Measurements from ENCODE around the gene NPW. TPM values are rescaled to one million over a fixed set of nuclear protein-coding genes. Genes with fewer than 3 reads are reported as not detected.

NPW gene
- total and polyA plus RNA-seq, 9 of the 15 experiments (the other 6 are each of a cell fraction or from before 2014, with no cell fraction given), result 0.14 to 4.0 (median 2.6) TPM; not detected in 4

GRCh38 chr16:1991948-1992703 lies 27.5 kb upstream of the NPW start (continued):
- no peak for TF ChIP-seq NR2C1 (IDR thresholded peaks at IDR 0.05)
- TF ChIP-seq NR2C1 (tag; IDR thresholded peaks at IDR 0.05), result no peak
- 0 out of 2 replicates have a peak, but pooled peaks have one; percentile 30 for TF ChIP-seq GATAD2A (IDR thresholded peaks at IDR 0.05)
- TF ChIP-seq ZNF311 (CRISPR knock-in tag; IDR thresholded peaks at IDR 0.05), result no peak
- TF ChIP-seq ZNF347 (CRISPR knock-in tag; IDR thresholded peaks at IDR 0.05; ENCODE audit: low read depth), result no peak
- peak; percentile 1 for TF ChIP-seq NEUROD1 (IDR thresholded peaks at IDR 0.05; ENCODE audit: borderline replicate concordance, low read depth, low read length, partially characterized antibody)
- no peak for TF ChIP-seq SMAD3 (CRISPR knock-in tag; conservative IDR thresholded peaks at IDR 0.05)
- TF ChIP-seq ZNF785 (CRISPR knock-in tag; IDR thresholded peaks at IDR 0.05), result no peak
- TF ChIP-seq TAF7 (tag; IDR thresholded peaks at IDR 0.05), result no peak
- TF ChIP-seq RERE (CRISPR knock-in tag; IDR thresholded peaks at IDR 0.05; ENCODE audit: borderline replicate concordance), result no peak
- no peak for TF ChIP-seq SPI1 (IDR thresholded peaks at IDR 0.05; ENCODE audit: borderline replicate concordance, low read depth, low read length)
- TF ChIP-seq ZBTB49 (CRISPR knock-in tag; IDR thresholded peaks at IDR 0.05; ENCODE audit: borderline replicate concordance), result no peak
- peak; percentile 37; the same call in 1 of the 2 replicates for TF ChIP-seq JUN (IDR thresholded peaks at IDR 0.05; ENCODE audit: borderline replicate concordance, low read depth, low read length)
- TF ChIP-seq JUN (CRISPR knock-in tag; IDR thresholded peaks at IDR 0.05; ENCODE audit: borderline replicate concordance), result peak; percentile 73; the same call in 1 of the 2 replicates
- no peak; the same call in 1 of the 2 replicates for TF ChIP-seq CREB1 (IDR thresholded peaks at IDR 0.05)
- TF ChIP-seq CREB1 (CRISPR knock-in tag; IDR thresholded peaks at IDR 0.05), result peak; percentile 35
- no peak for TF ChIP-seq ZNF274 (IDR thresholded peaks at IDR 0.05; ENCODE audit: borderline replicate concordance, low read depth, low read length)
- no peak for TF ChIP-seq ZNF586 (CRISPR knock-in tag; conservative IDR thresholded peaks at IDR 0.05)
- peak; percentile 51; the same call in 1 of the 2 replicates for TF ChIP-seq ZBTB17 (CRISPR knock-in tag; IDR thresholded peaks at IDR 0.05)
- no peak for TF ChIP-seq ZNF175 (CRISPR knock-in tag; IDR thresholded peaks at IDR 0.05; ENCODE audit: low read depth)

All from K562 (cell line).